ENCODE data around the gene KCNC2.

GRCh38 chr12:75116646-75117198 lies 92.9 kb downstream of the KCNC2 start:
- TF ChIP-seq ZNF274 (IDR thresholded peaks at IDR 0.05; ENCODE audit: low read depth, low read length) (no peak), SUZ12 (IDR thresholded peaks at IDR 0.05; ENCODE audit: extremely low read depth, insufficient read depth, insufficient read length) (no peak), YY1 (IDR thresholded peaks at IDR 0.05; ENCODE audit: insufficient read depth, insufficient read length) (no peak)
